ENCODE data around the gene OR2C3.

Gene OR2C3

DNA sequence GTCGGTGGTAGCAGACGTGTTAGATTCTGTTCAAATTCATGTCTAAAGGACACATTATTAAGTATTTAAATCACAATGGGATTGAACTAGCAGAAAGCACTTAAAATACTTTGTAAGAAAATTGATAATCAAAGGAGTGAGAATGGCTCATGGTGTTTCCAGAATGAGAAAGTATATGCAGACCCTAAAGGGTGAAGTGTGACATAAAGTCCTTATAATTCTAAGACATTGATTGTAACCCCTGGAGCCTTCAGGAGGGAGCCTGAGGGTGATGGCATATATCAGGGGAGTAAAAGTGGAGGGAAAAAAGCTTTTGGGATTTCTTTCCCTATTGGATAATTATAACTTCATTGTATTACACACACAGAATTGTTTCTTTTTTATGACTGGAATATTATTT, at the start of gene OR2C3:
TSS of gene OR2C3 (minus strand) at position 101 of the 400 bp plus-strand sequence. CDS start 3,929 bp downstream, outside the sequence.
- in situ Hi-C loops (cut with HindIII; ENCODE audit: low pct_ligation_motif_present, low pct_unique_long_range_greater_than_20kb, low sequenced_read_pairs), result no loop called here
- no peak for DNase-seq

DNA sequence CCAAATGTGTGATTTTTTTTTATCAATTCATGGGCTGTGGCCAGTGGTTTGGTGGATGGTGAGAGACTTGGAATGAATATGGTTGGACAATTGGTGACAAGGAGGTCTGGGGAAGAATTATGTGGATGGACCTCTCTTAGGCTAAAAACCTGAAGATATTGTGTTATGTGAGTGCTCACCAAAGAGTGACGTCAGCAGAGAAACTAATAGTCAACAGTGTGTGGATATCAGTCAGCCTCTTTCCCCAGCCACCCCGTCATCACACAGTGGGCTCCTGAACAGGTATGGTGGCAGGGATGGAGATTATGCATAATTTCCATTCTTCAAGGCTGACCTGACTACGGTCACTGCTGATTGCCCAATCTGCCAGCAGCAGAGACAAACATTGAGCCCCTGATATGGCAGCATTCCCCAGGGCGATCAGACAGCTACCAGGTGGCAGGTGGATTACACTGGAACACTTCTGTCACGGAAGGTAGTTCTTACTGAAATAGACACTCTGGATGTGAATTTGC, 42.8 kb upstream of the OR2C3 start:
- in situ Hi-C loops (cut with HindIII; ENCODE audit: low pct_ligation_motif_present, low pct_unique_long_range_greater_than_20kb, low sequenced_read_pairs), result no loop called here
- DNase-seq, result no peak

DNA sequence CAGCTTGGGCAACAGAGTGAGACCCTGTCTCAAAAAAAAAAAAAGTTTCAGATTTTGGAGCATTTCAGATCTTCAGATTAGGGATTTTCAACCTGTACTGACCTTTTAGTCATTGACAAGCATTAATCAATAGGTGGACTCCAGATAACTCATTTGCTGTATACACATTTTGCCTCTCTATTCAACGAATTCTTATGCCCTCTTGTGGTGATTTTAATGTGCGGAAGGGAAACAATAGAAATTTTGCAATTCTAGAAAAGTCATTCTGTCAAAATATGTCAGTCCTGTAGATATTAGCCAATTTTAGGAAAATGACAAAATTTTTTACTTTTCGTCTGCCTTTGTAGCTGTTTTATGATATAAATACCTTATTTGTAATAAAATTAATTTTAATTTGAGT, 40.3 kb upstream of the OR2C3 start:
- in situ Hi-C loops (cut with HindIII; ENCODE audit: low pct_ligation_motif_present, low pct_unique_long_range_greater_than_20kb, low sequenced_read_pairs), result no loop called here
- DNase-seq, result peak; percentile 34

DNA sequence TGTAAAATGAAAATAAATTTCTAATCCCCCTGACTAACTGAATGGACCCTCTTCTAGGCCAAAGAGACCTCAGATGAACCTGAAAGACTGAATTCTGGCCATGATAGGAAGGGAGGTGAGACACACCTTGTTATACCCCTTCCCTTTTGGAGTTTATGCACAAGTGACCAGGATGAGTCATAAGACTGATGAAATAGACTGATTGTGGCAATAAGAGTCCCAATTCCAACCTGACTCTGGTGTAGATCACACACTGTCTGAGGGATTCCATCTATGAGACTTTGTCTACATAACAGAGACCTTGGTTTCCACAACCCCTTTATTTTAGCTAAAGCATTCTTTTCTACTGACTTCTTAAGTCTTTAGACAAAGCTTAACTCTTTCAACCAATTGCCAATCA, 38.4 kb upstream of the OR2C3 start:
- DNase-seq, result no peak
- in situ Hi-C loops (cut with HindIII; ENCODE audit: low pct_ligation_motif_present, low pct_unique_long_range_greater_than_20kb, low sequenced_read_pairs), result no loop called here

DNA sequence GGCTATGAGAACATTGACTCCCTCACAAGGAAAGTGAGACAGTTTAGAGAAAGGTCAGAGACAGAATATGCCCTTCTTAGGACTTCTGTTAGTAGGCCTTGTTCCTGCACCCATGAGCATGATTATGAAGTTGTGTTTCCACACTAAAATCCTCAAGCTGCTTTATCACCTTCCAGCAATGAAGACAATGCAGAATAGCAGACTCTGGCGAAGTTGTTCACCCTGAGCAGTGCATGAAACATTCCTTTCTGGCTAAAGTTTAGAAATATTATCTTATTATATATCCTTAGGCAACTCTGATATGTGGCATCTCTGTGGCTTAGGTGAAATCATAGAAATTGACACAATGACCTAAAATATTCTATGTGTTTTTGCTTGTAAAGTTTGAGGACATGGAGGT, 38.0 kb upstream of the OR2C3 start:
- in situ Hi-C loops (cut with HindIII; ENCODE audit: low pct_ligation_motif_present, low pct_unique_long_range_greater_than_20kb, low sequenced_read_pairs), result no loop called here

DNA sequence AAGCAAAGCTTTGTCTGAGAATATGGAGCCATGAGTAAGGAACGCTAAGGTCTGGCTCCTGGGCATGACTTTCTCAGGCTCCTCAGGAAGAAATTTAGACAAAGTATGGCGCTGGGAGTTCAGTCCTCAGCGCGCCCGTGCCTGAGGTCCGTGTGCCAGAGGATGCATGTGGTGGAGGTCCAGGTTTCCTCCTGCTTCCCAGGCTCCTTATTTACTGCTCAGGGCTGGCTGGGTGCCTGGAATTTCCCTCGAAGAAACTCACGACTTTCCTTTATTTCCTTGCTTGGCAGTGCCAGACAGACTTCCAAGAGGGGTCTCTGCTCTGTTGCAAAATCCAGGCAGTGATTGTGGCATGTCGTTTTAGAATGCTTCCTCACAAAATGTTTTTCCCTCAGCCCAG, 26.0 kb upstream of the OR2C3 start:
- no peak for DNase-seq
- in situ Hi-C loops (cut with HindIII; ENCODE audit: low pct_ligation_motif_present, low pct_unique_long_range_greater_than_20kb, low sequenced_read_pairs), result no loop called here

More for the DNA sequence above, 38.0 kb upstream of the OR2C3 start:
- no peak for DNase-seq

DNA sequence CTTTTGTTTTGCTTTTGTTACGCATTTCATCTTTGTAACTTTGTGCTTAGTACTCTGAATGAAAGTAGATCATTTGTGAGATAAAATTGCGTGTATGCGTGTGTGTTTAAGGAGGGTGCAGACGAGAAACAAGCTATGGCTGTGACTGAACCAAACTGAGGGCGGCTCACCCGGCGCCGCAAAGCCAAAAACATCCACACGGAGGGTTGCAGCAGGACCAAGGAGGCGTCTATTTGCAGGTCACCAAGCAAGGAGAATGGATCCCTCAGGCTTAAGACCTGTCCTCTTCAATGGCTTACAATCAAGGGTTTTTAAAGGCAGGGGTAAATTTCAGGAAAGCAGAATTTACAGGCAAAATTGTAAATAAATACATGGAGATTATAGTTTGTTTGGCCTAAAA, 25.5 kb upstream of the OR2C3 start:
- in situ Hi-C loops (cut with HindIII; ENCODE audit: low pct_ligation_motif_present, low pct_unique_long_range_greater_than_20kb, low sequenced_read_pairs), result no loop called here
- DNase-seq, result no peak

DNA sequence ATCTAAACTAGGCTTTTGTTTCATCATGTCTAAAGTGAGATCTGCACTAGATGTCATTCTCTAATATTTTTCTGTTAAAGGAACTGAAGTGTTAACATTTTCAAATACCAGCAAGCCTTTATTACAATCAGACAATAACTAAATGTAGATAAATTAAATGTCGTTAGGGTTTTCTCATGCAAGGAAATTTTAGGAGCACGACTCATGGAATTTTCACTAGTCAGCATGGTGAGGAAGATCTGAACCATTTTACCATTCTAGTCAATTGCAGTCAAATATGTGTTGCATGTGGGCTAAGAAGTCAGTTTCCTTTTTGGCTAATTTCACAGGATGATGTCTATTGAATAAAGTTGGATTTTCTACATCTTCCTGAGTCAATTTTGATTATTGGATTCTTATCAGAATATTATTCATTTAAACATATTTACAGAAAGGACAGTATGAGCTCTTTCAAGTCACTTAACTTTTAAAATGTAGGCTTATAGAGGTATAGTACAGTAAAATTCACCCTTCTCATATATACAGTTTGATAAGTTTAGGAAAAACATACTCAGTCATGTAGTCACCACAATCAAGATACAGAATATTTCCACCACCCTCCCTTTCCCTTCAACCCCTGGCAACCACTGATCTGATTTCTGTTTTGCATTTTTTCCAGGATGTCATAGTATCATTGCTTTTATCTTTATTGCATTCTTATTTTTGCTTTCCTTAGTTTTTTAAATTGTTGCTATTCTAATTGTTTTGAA, 21.9 kb upstream of the OR2C3 start:
- in situ Hi-C loops (cut with HindIII; ENCODE audit: low pct_ligation_motif_present, low pct_unique_long_range_greater_than_20kb, low sequenced_read_pairs), result no loop called here
- DNase-seq, result no peak

DNA sequence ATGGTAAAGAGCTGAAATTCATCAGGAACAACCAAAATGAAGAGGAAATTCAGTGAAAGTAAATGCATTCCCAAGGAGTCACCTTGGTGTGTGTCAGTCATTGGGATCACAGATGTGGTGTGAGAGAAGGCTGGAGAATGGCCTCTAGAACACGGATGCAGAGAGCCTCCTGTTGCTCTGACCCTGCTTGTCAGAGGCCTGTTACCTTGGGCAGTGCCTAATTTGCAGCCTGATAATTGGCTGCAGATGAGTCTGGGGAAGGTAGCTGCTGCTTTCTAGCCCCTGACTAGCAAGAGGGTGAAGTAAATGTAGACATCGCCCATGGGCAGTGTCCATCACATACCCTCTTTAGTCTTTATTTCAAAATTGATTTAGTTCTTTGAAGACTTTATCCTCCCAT, 16.0 kb upstream of the OR2C3 start:
- in situ Hi-C loops (cut with HindIII; ENCODE audit: low pct_ligation_motif_present, low pct_unique_long_range_greater_than_20kb, low sequenced_read_pairs), result no loop called here
- DNase-seq, result no peak

DNA sequence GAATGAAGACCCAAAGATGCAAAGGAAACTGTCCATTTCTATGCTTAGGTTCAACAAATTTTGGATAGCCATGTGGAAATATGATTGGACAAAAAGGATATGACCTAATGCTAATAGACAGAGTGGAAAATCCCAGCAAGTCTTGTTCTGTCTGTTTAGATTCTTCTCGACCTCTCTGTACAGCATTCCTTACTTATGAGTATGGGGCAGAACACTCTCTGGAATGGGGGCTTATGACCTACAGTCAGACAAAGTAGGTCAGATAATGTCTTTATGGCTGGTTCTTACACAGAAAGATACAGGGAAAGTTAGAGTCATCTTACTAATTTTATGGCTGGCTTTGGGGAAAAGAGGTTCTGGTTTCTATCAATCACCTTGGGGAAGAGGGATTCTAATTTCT, 15.5 kb upstream of the OR2C3 start:
- DNase-seq, result no peak

DNA sequence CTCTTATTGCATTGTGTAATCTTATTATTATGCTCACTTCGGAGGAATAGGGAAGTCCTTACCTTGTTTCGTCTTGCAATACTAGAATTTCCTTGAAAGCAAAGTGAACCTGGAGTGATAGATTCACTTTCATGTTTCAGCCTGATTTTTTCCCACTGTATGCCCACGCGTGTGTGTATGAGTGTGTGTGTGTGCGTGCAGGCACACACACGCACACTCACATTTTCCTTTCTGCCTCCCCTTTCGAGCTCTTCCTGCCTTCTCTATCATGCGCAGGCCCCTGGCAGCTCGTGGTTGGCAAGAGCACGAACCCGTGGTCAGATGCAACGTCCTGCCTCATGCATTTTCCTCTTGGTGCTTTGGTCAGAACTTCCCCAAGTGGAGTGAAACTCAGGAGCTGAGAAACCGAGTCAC, 12.5 kb upstream of the OR2C3 start, which contains the start of gene GCSAML:
TSS of gene GCSAML (plus strand) at position 366 of the 414 bp plus-strand sequence. CDS start 58 bp downstream, outside the sequence.
- in situ Hi-C loops (cut with HindIII; ENCODE audit: low pct_ligation_motif_present, low pct_unique_long_range_greater_than_20kb, low sequenced_read_pairs), result no loop called here
- DNase-seq, result no peak

More for the DNA sequence above, 15.5 kb upstream of the OR2C3 start:
- in situ Hi-C loops (cut with HindIII; ENCODE audit: low pct_ligation_motif_present, low pct_unique_long_range_greater_than_20kb, low sequenced_read_pairs), result no loop called here

DNA sequence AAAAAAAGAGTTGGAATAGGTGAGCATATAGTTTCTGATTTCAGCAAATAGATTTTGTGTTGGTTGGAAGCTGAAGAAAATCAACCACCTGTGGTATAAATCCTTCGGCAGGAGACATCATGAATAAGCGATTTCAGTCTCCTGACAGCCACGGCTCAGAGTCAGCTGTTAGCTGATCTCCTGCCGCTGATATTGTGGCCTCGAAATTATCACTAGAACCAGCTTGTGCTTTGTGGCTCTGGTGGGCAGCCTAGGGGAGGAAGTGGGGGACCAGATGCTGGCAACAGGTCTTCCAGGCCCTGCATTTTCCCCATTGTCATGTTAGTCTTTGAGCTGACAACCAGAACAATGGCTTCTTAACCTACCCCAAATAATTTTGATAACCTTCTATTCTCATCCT, 11.9 kb upstream of the OR2C3 start:
- in situ Hi-C loops (cut with HindIII; ENCODE audit: low pct_ligation_motif_present, low pct_unique_long_range_greater_than_20kb, low sequenced_read_pairs), result no loop called here
- no peak for DNase-seq

DNA sequence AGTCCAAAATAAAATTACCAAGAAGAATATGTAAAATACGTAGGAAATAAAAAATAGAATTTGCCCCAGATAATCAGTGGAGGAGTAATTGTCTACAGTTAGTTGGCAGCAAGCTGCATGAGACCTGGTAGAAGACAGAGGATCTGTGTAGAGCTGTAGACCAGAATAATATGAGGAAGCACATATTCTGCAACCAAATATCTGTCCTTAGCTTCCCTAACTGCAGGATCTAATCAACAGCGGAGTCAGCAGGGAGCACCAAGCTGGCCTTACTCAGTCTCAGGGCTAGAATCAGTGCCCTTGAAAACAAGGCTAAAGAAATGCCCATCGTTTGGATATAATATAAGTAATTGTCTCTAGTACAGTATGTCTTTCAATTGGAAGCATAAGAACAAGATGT, 6.6 kb upstream of the OR2C3 start:
- no peak for DNase-seq

DNA sequence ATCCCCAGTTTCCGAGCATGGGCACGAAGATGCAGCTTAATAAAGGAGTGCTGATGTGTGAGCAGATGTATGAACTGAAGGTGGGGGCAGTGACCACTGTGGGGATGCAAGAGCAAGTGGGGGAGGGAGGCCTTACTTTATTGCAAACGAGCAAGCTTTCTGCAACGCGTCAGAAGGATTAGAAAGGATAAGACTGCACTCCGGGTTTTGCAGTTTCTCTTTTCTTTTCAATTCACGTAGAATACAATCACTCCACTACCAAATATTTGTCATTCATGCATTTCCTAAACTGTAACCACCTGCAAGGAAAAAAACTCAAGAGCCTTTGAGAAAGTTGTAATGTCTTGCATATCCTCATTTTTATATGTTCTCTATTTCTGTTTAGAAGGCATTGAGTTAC, 4.3 kb upstream of the OR2C3 start:
- in situ Hi-C loops (cut with HindIII; ENCODE audit: low pct_ligation_motif_present, low pct_unique_long_range_greater_than_20kb, low sequenced_read_pairs), result no loop called here
- DNase-seq, result no peak

More for the DNA sequence above, 6.6 kb upstream of the OR2C3 start:
- in situ Hi-C loops (cut with HindIII; ENCODE audit: low pct_ligation_motif_present, low pct_unique_long_range_greater_than_20kb, low sequenced_read_pairs), result no loop called here

DNA sequence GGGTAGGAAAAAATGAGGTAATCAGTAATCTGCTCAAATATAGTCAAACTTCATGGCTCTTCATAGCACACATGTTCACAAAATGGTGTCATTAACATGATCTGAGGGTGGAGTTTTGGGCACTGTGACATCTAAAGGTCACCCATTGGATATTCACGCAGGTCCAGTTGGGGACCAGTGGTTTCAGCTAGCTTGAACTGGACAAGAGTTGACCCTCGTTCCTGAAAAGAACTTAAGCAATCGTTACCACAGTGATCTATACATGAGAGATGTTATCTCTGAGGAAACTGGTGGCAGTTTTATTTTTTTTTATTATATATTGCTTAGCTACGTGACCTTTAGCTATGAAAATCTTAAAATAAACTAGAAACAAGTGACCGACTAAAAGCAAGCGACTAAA, 3.0 kb upstream of the OR2C3 start:
- in situ Hi-C loops (cut with HindIII; ENCODE audit: low pct_ligation_motif_present, low pct_unique_long_range_greater_than_20kb, low sequenced_read_pairs), result no loop called here
- DNase-seq, result no peak

DNA sequence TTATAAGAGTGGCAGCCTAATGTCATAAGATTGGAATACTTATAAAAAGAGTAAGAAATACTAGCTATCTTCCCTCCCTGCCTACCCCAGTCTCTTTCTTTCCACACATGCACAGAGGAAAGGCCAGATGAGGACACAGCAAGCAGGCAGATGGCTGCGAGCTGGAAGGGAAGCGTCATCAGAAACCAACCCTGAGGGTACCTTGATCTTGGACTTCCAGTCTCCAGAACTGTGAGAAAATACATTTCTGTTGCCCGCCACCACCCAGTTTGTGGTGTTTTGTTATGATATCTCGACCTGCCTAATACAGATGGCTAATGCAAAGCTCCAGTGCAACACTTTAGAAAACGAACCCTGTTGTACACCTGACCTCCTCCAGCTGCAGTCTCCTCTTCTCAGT, 2.3 kb upstream of the OR2C3 start:
- in situ Hi-C loops (cut with HindIII; ENCODE audit: low pct_ligation_motif_present, low pct_unique_long_range_greater_than_20kb, low sequenced_read_pairs), result no loop called here
- no peak for DNase-seq

DNA sequence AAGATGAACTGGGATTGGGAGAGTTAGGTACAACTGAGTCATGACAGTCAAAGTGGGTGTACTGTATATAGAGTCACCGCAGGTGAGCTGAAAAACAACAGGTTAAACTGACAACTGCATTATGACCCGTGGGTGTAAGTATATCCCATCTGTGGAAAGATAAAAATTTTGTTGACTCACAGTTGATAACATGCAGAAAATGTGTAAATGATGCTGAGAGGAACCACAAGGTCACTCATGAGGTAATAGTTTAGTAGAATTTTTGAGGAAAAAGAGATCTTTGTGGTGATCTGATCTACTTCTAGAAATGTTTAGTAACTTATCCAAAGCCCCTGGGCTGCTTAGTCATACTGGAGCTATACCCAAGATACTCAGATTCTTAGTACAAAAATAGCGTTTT, 838 bp downstream of the OR2C3 start:
- no peak for DNase-seq
- in situ Hi-C loops (cut with HindIII; ENCODE audit: low pct_ligation_motif_present, low pct_unique_long_range_greater_than_20kb, low sequenced_read_pairs), result no loop called here

DNA sequence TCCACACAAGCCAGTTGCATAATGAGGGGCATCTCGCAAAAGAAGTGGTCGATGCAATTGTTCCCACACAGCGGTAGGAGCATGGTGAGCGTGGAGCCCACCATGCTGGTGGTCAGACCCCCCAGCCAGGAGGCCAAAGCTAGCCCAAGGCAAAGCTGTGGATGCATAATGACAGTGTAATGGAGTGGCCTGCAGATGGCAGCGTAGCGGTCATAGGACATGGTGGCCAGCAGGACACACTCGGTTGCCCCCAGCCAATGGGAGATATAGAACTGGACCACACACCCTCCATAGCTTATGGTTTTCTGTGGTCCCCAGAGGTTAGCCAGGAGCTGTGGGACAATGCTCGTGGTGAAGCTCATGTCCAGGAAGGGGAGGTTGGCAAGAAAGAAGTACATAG, 4.3 kb downstream of the OR2C3 start:
- DNase-seq, result no peak
- in situ Hi-C loops (cut with HindIII; ENCODE audit: low pct_ligation_motif_present, low pct_unique_long_range_greater_than_20kb, low sequenced_read_pairs), result no loop called here

DNA sequence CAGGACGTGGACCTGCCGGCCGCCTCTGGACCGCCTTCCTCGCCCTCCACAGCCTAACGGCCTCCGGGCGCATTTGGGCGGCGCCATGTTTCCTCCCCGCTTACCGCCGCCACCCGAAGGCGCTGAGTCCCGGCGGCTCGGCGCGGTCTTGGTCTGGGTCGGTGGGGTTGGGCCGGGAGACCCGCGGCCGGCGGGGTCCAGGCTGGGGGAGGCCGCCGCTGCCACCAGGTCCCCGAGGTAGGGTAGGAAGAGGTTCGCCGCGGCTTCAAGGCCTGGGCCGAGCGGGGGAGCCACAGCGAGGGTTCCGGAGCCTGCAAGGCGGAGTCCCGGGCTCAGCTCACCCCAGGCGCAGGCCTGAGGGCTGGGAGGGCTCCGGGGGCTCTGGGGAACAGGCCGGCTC, 5.5 kb downstream of the OR2C3 start:
- no peak for DNase-seq
- in situ Hi-C loops (cut with HindIII; ENCODE audit: low pct_ligation_motif_present, low pct_unique_long_range_greater_than_20kb, low sequenced_read_pairs), result no loop called here

DNA sequence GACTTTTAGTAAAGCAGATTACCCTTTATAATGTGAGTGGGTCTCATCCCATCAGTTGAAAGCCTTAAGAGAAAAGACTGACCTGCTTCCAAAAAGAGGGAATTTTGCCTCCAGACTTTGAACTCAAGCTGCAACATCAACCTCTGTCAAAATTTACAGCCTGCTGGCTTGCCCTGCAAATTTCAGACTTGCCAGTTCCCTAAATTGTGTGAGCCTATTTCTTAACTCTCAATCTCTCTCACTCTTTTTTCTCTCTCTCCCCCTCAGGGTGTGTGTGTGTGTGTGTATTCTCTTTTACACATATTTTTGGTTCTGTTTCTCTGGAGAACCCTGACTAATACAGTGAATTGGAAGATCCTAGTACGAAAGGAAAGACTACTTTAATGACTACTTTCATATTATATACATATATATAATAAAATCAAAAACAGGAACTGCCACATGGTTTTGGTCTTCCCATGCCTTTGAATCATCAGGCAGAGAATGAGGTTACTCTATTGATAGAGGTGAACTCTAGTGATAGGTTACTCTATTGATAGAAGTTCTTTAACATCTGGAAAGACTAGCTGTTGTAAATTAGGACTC, 6.4 kb downstream of the OR2C3 start:
- in situ Hi-C loops (cut with HindIII; ENCODE audit: low pct_ligation_motif_present, low pct_unique_long_range_greater_than_20kb, low sequenced_read_pairs), result no loop called here
- no peak for DNase-seq
